SIG-M5 treated with dmso at 0.1 percent for 504 hours (cell line): Measurements from ENCODE around the gene JMJD8.

ENCODE experiments used
- DNase-seq: peaks from one replicate; lab custom pipeline; 2025; ENCODE audit not compliant: unreplicated experiment; lab: John Stamatoyannopoulos, UW

JMJD8 gene

DNA sequence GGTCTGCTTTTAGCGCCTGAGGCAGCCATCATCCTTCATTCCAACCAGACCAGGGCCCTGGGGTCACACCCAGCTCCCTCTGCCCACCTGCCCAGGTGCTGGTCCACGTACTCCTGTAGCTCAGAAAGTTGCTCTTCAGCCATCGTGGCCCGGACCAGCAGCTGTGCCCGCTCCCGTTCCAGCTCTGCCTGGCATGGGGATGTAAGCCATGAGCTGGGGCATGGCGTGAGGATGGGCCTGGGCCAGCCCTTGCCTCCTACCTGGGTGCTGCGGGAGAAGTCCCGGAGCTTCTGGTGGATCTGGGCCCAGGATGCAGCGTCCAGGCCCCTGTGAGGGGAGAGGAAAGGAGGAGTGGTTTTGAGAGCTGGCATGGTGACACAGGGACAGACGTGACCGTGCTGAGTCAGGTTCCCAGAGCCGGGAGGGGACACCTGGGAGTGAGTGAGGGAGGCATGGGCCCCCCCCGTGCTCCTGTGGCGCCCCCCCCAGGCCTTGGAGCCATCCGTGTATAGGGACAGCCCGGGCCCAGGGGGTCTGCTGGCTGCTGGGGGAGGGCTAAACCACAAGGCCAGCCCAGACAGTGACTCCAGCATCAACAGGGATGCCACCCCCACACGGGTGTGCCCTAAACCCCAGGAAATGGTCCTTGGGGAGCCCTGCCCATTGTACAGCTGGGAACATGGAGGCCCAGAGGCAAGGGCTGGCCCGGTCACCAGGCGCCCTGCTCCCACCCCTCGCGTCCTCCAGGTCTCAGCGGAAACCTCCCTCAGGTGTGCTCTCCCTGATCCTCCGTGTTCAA, 38.9 kb upstream of the JMJD8 start:
- DNase-seq, result no peak

DNA sequence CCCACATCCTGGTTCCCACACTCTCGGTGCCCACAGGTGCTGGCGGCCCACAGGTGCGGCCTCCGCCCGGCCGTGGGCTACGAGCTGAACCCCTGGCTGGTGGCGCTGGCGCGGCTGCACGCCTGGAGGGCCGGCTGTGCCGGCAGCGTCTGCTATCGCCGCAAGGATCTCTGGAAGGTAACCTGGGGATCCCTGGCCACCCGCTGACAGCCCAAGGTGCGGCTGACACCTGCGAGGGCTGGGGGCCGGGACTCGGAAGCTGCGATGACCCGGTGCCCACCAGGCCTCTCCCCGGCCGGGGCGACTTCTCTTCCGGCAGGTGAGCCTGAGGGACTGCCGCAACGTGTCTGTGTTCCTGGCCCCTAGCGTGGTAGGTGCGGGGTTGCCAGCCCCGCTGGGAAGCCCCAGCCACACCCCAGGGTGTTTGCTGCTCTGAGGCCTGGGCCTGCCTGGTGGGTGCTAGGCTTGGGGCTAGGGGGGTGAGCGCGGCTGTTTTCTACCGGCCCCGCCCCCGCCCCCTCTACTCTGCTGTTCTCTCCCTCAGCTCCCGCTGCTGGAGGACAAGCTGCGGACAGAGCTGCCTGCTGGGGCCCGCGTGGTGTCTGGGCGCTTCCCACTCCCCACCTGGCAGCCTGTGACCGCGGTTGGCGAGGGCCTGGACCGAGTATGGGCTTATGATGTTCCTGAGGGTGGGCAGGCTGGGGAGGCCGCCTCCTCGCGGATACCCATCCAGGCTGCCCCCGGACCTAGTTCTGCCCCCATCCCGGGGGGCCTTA, 37.8 kb upstream of the JMJD8 start:
- DNase-seq, result no peak

DNA sequence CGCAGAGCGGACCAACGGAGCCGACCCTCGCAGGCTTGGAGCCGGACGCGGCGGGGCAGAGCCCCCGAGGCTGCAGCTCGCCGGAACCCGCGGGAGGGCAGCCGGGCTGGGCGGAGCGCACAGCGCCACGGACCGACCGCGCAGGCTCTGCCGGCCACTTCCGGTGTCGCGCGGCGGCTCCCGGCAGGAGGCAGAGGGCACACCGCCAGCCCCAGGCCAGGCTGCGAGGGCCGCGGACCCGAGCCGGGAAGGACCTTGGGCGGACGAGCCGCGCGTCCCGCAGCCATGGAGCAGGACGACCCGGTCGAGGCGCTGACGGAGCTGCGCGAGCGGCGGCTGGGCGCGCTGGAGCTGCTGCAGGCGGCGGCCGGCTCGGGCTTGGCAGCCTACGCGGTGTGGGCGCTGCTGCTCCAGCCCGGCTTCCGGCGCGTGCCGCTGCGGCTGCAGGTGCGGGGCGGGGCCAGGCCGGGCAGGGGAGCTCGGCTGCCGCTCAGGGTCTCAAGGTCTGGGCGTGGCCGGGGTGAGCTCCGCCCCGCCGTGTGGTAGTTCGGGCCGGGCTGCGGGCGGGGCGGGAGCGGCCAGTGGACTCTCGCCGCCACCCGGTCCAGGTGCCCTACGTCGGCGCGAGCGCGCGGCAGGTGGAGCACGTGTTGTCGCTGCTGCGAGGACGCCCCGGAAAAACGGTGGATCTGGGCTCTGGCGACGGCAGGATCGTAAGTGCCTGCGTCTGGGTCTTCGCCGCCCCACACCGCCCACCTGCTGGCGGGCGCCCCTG, 37.0 kb upstream of the JMJD8 start, which contains the start of gene ANTKMT:
TSS of gene ANTKMT (plus strand) at position 157 of the 775 bp plus-strand sequence. CDS start at position 286, 129 bp downstream.
- DNase-seq, result peak; percentile 71

DNA sequence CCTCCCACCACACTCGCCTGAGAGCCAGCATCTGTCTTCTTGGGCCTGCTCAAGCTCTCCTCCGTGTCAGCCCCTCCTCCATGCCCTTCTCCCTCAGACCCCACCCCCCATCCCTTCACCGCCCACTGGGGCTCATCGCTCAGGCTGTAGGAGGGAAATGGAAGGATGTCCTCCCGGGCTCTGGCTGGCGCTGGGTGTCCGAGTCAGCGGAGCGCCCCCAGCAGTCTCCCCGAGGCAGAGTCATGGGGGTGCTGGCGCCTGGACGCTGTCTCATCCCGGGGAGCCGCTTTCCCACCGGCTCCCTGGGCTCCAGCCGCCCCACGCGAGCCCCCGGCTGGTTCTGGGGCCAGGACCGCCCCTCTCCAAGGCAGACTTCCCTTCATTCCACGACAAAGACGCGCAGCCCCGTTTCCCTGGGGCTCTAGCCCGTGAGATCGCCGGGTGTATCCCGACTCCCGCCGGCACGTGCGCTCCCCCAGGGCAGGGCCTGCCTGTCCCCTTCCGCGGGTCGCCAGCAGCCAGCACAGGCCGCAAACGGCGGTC, 36.4 kb upstream of the JMJD8 start:
- DNase-seq, result peak; percentile 68

DNA sequence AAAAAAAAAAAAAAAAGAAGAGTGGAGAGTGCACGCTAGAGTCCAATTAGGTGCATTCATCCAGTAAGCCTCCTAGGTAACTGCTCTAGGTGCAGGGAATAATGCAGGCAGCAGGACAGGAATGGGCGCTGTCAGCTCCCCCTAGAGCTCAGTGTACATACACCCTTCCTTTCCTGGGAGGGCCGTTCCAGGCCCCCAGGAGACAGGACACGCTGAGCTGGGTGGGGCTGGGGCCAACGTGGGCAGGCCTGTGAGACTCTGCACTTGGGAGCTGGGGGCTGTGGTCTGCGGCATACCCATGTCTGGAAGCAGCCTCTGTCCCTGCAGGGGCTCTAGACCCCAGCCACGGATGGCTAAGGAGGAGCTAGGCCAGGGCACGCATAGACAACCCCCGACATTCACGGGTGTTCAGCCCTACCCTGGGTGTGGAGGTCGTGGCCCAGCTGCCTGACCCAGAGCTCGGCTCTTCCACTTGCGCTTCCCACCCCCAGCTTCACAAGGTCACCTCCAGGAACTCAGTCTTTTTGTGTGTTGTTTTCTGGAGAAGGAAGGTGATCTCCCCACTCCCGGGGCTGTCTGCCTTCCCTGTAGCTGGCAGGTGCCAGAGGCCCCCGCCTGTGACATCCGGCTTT, 35.8 kb upstream of the JMJD8 start:
- DNase-seq, result peak; percentile 30

DNA sequence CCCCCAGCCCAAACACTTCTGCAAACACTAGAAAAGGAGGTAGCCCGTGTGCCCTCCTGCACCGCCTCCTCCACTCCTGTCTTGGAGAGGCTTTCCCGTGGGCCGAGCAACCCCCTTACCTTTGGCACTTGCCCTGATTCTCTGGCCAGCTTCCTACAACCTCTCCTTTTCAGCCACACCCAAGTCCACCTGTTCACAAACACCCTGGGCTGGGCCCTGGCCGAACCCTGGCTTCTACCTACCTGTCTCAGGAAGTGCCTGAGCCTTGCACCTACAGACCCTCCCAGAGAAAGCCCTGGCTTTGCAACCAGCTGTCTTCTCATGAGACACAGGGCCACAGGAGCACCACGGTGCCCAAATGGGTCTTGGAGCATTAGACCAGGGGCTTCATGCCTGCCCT, 34.8 kb upstream of the JMJD8 start:
- no peak for DNase-seq

DNA sequence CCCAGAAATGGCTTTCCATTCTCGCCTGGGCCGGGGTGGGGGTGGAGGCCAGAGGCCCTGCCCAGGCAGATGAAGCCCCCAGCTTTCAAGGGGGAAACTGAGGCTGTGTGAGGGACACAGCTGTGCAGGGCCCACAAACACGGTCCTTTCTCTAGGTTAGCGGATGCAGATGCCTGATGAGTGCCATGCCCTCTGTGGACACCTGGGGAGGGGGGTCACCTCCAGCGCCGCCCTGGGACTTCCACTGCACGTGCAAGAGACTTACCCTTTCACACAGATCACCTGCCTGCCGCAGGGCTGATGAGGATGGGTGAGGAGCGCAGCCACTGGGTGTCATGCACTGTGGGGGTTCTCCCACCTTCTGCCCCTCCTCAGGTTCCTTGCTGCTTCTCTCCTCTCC, 34.3 kb upstream of the JMJD8 start:
- no peak for DNase-seq

DNA sequence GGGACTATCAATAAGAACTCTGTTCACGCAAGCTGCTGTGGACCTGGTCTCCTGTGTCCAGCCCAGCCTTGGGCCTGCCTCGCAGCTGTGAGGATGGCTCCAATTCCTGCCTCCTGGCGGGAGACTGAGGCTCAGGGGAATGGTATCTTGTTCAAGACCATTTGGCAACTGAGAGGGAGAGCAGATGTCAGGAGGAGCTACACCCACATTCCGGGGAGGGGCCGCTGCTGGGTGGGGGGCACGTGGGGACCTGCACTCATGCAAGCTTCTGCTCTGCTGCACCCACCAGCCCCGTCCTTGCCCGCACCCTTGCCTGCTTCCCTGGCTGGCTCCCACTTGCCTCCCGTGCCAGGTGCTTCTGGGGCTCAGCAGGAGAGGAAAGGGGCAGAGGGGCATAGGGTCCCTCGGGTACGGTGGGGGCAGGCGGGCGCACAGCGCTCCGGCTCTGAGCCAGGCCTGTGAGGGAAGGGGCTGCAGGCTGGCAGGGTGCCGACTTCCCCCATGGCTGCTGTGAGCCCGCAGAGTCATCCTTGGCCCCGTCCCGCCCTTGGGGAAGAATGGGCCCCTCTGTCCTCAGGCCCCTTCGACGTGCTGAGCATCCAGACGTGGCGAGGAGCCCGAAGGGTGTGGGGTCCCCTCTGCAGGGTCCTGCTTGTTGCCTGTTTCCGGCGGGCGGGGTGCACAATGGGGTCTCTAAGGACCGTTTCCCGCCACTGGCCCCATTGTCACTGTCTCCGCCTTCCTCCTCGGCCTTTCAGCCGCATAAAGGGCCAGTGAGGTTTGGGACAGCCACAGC, 33.5 kb upstream of the JMJD8 start:
- DNase-seq, result no peak

DNA sequence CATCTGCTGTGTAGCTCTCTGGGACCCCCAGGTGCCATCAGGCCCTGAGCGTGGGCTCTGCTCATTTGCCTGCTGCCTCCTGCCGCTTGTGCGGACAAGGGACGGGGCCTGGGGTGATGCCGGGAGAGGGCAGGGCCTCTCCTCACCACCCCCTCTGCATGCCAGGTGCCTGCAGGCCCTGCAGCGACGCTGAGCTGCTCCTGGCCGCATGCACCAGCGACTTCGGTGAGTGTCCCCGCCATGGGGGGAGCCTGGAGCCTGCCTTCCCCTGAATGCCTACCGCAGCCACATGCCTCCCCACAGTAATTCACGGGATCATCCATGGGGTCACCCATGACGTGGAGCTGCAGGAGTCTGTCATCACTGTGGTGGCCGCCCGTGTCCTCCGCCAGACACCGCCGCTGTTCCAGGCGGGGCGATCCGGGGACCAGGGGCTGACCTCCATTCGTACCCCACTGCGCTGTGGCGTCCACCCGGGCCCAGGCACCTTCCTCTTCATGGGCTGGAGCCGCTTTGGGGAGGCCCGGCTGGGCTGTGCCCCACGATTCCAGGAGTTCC, 32.7 kb upstream of the JMJD8 start:
- no peak for DNase-seq

DNA sequence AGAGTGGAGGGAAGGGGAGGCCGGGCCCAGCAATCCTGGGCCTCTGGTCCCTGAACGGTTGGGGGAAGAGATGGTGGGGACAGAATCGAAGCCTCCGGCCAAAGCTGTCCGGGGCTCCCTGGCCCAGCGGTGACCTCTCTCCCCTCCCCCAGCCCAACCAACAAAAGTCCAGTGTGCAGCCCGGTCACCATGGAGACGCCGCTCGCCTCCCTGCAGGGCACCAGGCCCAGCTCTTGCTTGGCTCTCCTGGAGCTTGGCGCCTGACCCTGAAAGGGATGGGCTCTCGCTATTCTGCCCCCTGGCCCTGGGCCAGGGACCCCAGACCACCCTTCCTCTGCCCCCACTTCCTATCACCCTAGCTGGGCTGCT, 32.0 kb upstream of the JMJD8 start:
- DNase-seq, result no peak

DNA sequence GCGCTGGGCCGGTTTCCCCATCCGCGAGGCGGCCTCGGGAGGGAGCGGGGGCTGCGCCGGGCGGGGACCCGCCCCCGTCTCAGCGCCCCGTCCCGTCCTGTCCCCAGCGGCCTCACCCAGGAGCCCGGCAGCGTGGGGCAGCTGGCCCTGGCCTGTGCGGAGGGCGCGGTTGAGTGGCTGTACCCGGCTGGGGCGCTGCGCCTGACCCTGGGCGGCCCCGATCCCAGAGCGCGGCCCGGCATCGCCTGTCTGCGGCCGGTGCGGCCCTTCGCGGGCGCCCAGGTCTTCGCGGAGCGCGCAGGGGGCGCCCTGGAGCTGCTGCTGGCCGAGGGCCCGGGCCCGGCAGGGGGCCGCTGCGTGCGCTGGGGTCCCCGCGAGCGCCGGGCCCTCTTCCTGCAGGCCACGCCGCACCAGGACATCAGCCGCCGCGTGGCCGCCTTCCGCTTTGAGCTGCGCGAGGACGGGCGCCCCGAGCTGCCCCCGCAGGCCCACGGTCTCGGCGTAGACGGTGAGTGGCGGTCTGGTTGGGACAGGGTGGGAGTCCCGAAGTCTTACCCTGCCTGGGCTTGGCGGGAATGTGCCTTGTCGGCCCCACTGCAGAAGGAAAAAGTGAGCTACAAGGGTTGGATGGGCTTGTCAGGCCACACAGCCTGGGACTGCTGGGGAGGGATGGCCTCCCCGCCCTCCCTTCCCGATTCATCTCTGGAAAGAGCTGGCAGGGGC, 31.5 kb upstream of the JMJD8 start:
- DNase-seq, result no peak

DNA sequence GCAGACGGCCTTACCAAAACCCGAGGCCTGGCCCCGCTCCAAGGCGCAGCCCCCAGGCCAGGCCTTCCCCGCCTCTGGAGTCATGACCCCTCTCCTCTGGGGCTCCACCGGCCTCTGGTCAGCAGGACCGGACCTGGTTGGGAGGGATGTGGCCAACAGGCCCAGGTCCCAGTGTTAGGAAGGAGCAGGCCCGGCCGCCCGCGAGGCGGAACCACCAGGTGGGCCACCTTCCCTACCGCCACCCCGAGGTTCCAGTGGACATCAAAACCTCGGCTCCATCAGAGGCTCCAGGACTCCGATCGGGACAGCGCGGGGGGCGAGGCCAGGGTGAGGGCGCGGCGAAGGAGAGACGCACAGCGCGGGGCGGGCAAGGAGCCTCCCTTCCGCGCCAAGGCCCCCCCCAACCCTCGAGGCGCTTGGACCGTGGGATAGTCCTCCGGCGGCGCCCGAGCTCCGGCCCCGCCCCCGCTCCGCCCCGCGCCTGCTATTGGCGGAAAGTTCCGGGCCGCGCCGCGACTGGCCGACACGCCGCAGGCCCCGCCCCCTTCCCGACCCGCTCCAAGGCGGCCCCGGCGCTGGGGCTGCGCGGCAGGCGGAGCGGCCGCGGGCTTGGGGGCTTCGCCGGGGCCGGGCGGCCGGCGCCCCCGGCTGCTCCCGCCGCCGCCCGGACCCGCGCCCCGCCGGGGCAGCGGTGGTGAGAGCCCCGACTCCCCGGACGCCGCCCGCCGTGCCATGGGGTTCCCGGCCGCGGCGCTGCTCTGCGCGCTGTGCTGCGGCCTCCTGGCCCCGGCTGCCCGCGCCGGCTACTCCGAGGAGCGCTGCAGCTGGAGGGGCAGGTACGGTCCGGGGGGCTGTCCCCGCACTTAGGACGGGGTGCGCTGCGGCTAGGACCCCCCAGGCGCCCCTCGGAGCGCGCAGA, 30.7 kb upstream of the JMJD8 start, which contains the start of gene METRN:
TSS of gene METRN (plus strand) at position 561 of the 919 bp plus-strand sequence. CDS start at position 733, 172 bp downstream.
- peak; percentile 73 for DNase-seq

DNA sequence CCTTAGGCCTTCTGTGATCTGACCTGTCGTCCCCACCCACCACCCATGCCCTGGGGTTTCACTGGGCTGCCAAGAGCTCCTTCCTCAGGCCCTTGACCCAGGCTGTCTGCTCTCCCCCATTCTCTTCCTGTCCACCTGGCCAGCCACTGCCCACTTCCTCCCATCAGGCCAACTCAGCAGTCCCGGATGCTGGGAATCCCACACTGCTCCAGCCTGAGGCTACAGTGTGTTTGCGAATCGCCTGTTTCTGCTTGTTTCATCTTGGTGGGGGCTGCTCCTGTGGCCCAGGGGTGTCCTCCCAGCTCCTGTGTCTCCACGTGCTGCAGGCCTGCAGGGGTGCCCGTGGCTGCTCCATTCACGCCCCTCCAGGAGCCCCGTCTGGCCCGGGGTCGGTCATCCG, 29.9 kb upstream of the JMJD8 start:
- DNase-seq, result no peak

DNA sequence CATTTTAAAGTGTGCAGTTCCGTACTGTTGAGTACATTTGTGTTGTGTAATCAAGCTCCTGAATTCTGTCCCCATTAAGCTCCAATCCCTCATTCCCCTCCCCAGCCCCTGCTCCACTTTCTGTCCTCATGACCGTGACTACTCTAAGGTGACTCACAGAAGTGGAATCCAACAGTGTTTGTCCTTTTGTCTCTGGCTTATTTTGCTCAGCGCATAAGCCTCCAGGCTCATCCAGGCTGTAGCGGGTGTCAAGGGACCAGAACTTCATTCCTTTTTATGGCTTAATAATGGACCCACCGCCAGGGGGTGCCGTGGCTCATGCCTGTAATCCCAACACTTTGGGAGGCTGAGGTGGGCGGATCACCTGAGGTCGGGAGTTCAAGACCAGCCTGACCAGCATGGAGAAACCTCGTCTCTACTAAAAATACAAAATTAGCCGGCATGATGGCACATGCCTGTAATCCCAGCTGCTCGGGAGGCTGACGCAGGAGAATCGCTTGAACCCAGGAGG, 28.7 kb upstream of the JMJD8 start:
- DNase-seq, result peak; percentile 48

DNA sequence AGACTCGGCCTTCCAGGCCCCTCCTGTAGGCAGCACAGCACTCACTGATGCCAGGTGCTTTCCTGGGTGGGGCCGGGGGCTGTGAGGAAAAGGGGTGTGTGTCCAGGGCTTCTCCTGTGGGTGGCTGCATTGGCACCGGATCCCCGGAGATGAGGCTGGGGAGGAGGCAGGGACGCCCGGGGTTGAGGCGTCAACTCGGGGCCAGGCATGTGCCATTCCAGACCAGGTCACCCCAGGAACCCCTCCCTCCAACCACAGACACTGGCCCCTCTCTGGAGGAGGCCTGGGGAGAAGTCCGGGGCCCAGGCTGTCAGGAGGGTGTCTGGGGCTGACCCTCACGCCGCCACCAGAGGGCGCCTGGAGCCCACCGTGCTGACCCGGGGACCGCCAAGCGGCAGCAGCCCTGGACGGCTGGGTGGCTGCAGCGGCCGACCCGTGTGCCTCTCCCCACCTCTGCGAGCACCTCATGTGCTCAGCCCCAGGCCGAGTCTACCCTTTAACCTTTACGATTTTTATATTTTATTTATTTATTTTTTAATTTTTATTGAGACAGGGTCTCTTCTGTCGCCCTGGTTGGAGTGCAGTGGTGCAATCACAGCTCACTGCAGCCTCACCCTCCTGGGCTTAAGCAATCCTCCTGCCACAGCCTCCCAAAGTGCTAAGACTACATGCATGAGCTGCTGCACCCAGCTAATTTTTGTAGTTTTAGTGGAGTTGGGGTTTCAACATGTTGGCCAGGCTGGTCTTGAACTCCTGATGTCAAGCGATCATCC, 27.6 kb upstream of the JMJD8 start:
- peak; percentile 39 for DNase-seq

DNA sequence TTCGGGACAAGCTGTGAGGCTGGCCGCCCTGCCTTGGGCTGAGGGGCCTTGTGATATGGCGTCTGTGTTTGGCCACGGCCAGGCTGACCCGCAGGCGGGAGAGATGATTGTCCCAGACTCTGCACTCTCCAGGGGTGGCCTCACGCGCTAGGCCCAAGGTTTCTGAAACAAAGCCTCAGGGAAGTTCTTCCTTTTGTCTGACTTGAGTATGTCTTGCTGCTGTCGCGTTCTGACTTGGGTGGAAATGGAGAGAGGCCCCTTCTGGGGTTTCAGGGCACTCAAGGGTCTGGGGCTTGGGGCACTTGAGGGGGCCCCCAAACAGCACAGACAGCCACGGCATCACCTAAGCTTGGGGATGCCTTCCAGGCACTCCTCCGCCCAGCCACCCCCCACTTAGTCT, 26.9 kb upstream of the JMJD8 start:
- no peak for DNase-seq

DNA sequence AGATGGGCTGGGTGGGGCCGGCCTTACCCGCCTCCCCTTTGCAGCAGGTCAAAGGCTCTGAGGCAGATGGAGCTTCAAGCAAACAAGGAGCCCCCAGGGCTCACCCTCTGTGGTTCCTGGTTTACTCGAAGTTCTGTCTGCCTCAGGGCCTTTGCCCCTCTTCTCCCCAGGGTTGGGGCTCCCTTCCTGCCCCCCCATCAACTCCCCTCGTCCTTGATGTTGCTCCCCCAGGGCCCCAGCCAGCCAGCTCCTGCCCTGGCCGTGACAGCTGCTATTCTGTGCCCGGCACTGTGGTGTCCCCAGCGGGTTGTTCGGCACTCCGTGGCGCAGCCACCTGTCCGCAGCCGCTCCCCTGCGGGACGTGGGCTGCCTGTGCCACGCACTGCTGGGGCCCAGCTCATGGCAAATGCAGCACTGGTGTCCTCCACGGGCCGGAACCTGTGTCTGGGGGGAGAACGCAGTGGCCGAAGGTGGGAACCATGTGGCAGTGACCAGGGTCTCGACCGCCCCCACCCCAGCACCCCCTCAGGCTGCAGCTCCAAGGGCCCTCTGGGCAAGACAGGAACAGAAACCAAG, 26.5 kb upstream of the JMJD8 start:
- DNase-seq, result no peak
